Sigmoid colon (tissue), 7 donors: ENCODE data around the gene PSMB1. TPM values are rescaled to one million over a fixed set of nuclear protein-coding genes. Genes with fewer than 3 reads are reported as not detected.
"Not testable (repeated sequence)": the region's sequence is repeated elsewhere in the genome, so short reads cannot be mapped to it uniquely, and the experiment has no call there.

Experiments
- DNase-seq: peaks from one replicate; pipeline ENCODE4 v3.0.0-alpha.2; 2019
- H3K27ac ChIP-seq, 4 donors: fragments of 200-600 bp; sonication (generic); one replicate each; pipeline ENCODE4 v1.5.1; 2016 to 2019; ENCODE audit warnings: mild to moderate bottlenecking in 1 of 4
- H3K27me3 ChIP-seq, 3 donors: fragments of 200-600 bp; sonication (generic); one replicate each; pipeline ENCODE4 v1.5.1; 2019; ENCODE audit warnings: mild to moderate bottlenecking in 1 of 3
- H3K36me3 ChIP-seq, 4 donors: fragments of 200-600 bp; sonication (generic); one replicate each; pipeline ENCODE4 v1.5.1; 2016 to 2019
- H3K4me1 ChIP-seq, 4 donors: fragments of 200-600 bp; sonication (generic); one replicate each; pipeline ENCODE4 v1.5.1; 2017 to 2019
- H3K4me3 ChIP-seq, 4 donors: fragments of 200-600 bp; sonication (generic); one replicate each; pipeline ENCODE4 v1.5.1; 2017 to 2019; ENCODE audit warnings: mild to moderate bottlenecking in 2 of 4, moderate library complexity in 1 of 4
- H3K9me3 ChIP-seq, 4 donors: fragments of 200-600 bp in 3 of 4; sonication (generic) in 3 of 4; one replicate each; pipeline versions ENCODE4 v1.5.1 to v1.6.1; 2013 to 2019
- EP300 ChIP-seq, 4 donors: sonication (generic); formaldehyde crosslinking; IDR thresholded peaks; one replicate each; pipeline ENCODE4 v1.6.1; 2017; ENCODE audit warnings: antibody characterized with exemption in 4 of 4
- POLR2A ChIP-seq, 2 donors: fragments of 450-650 bp; IDR thresholded peaks; one replicate each; pipeline ENCODE4 v1.6.1; 2016; ENCODE audit warnings: antibody characterized with exemption in 2 of 2, mild to moderate bottlenecking in 2 of 2, moderate library complexity in 2 of 2
- POLR2AphosphoS5 ChIP-seq, 4 donors: sonication (generic); formaldehyde crosslinking; IDR thresholded peaks; one replicate each; pipeline ENCODE4 v1.6.1; 2017; ENCODE audit warnings: antibody characterized with exemption in 4 of 4
- WGBS, 2 donors: extraction: QIAGEN DNeasy Blood & Tissue Kit; methylation state at CpG; one replicate each; pipeline ENCODE4 v1.1.7; 2013; 5-methylcytosine and 5-hydroxymethylcytosine counted together
- intact Hi-C: fragments of 100-400 bp; cut with DNase I; formaldehyde crosslinking; loops from one replicate; pipeline ENCODE4 v1.15.1; 2023
- polyA plus RNA-seq, 3 donors: library from polyadenylated mRNA; stranded (reverse); fragments of 200-250 nt; gene quantifications; one replicate each; pipeline ENCODE4 v1.2.3, GENCODE V29; 2013
- total RNA-seq, 4 donors: library from RNA; depleted of rRNA; stranded (reverse); fragments of >200 nt; gene quantifications; one replicate each; pipeline ENCODE4 v1.1.0, GENCODE V29; 2016
- TF ChIP-seq, protein P1 (sequence below), 4 experiments: fragments of 450-650 bp in 3 of 4; fragments of 200-600 bp in 1 of 4; IDR thresholded peaks; one replicate each; pipeline ENCODE4 v1.5.1; 2016 to 2019; ENCODE audit warnings: antibody characterized with exemption in 4 of 4, mild to moderate bottlenecking in 3 of 4, moderate library complexity in 2 of 4
- donor health status: healthy with polysubstance abuse.
- donor health status: Bipolar disorder and iron deficiency.
- donor health status: healthy.

The PSMB1 gene
- total and polyA plus RNA-seq, 7 donors: 142 to 287 (median 265) TPM

DNA sequence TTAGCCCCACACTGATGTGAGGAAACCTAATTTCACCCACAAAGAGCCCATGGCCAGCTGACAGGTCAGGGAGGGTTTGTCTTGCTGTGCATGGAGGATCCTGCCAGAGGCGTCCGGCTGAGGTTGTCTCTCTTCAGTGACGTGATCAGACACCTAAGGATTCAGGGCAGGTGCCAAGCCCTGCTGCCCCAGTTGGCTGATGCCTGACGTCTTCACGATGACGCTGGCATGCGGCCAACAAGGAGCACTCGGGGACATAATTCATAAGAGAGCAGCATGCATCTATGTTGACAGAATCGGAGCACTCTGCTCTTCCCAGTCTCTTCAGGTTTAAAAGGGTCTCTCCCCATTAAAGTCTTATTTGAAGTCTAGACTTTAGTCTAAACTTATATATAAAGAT is 47.8 kb downstream of the PSMB1 start:
- Histone ChIP-seq H3K4me3 (no peak overlapping the region), H3K4me1 (no peaks in the 10 kb centered on the region), H3K36me3 (no peaks in the 10 kb centered on the region), H3K27ac (no peak overlapping the region), H3K9me3 (no peaks in the 10 kb centered on the region), H3K27me3 (peaks cover 0 to 3% (median 0%) of the 10 kb centered on the region in 3 donors)
- 11 to 41% methylated on average over 9 of the region's 9 CpGs for WGBS, 2 donors
- TF ChIP-seq POLR2AphosphoS5 (IDR thresholded peaks at IDR 0.05): no peak
- TF ChIP-seq EP300 (IDR thresholded peaks at IDR 0.05): no peak
- no peak for TF ChIP-seq POLR2A (IDR thresholded peaks at IDR 0.05)
- TF ChIP-seq, protein P1, sequence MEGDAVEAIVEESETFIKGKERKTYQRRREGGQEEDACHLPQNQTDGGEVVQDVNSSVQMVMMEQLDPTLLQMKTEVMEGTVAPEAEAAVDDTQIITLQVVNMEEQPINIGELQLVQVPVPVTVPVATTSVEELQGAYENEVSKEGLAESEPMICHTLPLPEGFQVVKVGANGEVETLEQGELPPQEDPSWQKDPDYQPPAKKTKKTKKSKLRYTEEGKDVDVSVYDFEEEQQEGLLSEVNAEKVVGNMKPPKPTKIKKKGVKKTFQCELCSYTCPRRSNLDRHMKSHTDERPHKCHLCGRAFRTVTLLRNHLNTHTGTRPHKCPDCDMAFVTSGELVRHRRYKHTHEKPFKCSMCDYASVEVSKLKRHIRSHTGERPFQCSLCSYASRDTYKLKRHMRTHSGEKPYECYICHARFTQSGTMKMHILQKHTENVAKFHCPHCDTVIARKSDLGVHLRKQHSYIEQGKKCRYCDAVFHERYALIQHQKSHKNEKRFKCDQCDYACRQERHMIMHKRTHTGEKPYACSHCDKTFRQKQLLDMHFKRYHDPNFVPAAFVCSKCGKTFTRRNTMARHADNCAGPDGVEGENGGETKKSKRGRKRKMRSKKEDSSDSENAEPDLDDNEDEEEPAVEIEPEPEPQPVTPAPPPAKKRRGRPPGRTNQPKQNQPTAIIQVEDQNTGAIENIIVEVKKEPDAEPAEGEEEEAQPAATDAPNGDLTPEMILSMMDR (IDR thresholded peaks at IDR 0.05): no peak
- DNase-seq: no peak
- intact Hi-C loops: no loop called here

DNA sequence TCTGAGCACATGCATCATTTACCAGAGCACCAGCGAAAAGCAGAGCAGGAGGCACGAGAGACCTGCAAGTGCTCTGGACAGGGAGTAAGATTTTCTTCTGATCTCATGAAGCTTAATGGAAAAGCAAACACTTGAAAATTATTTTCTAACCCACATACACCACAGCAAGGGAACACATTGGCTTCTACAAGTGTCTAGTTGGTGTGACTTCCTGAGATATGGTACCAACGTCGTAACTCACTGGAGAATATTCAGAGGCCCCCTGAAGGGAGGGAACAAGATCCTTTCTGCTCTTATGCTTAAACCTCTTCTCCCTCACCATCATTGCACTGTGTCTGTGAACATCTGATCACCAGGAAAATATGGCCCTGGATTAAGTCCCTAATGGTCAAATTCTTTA is 48.6 kb downstream of the PSMB1 start:
- Histone ChIP-seq H3K4me3 (no peak overlapping the region), H3K4me1 (no peaks in the 10 kb centered on the region), H3K27ac (no peak overlapping the region), H3K9me3 (no peaks in the 10 kb centered on the region), H3K36me3 (no peaks in the 10 kb centered on the region), H3K27me3 (peaks cover 0 to 3% (median 0%) of the 10 kb centered on the region in 3 donors)
- DNase-seq: no peak
- TF ChIP-seq POLR2A (IDR thresholded peaks at IDR 0.05) (no peak), EP300 (IDR thresholded peaks at IDR 0.05) (no peak)
- TF ChIP-seq, protein P1 (IDR thresholded peaks at IDR 0.05): no peak
- WGBS, 2 donors: 49 to 80% methylated on average over 4 of the region's 4 CpGs
- intact Hi-C loops: no loop called here

DNA sequence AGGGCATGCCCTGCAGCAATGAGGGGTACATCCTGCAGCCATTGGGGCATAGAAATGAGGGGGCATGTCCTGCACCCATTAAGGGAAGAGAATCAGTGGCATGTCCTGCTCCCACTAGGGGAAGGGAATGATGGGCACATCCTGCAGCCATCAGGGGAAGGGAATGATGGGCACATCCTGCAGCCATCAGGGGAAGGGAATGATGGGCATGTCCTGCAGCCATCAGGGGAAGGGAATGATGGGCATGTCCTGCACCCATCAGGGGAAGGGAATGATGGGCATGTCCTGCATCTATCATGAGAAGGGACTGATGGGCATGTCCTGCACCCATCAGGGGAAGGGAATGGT is 49.7 kb downstream of the PSMB1 start:
- peaks cover 0 to 3% (median 0%) of the 10 kb centered on the region in 3 donors for H3K27me3 ChIP-seq
- H3K4me3 ChIP-seq: no peak overlapping the region
- no peaks in the 10 kb centered on the region for H3K9me3 ChIP-seq
- no peaks in the 10 kb centered on the region for H3K36me3 ChIP-seq
- intact Hi-C loops: no loop called here
- no peaks in the 10 kb centered on the region for H3K4me1 ChIP-seq
- no peak for DNase-seq
- TF ChIP-seq POLR2AphosphoS5 (IDR thresholded peaks at IDR 0.05) (no peak), EP300 (IDR thresholded peaks at IDR 0.05) (no peak), POLR2A (IDR thresholded peaks at IDR 0.05) (no peak)
- TF ChIP-seq, protein P1 (IDR thresholded peaks at IDR 0.05): no peak
- no peak overlapping the region for H3K27ac ChIP-seq

- WGBS, 2 donors: 70 to 89% methylated on average over 2 of the region's 2 CpGs
- intact Hi-C loops, DNase-seq, H3K9me3 ChIP-seq, H3K27ac ChIP-seq, H3K4me1 ChIP-seq, H3K27me3 ChIP-seq, H3K36me3 ChIP-seq, H3K4me3 ChIP-seq: not testable (repeated sequence)
These were observed 50.2 kb downstream of the PSMB1 start for GRCh38 chr6:170502733-170503413.

DNA sequence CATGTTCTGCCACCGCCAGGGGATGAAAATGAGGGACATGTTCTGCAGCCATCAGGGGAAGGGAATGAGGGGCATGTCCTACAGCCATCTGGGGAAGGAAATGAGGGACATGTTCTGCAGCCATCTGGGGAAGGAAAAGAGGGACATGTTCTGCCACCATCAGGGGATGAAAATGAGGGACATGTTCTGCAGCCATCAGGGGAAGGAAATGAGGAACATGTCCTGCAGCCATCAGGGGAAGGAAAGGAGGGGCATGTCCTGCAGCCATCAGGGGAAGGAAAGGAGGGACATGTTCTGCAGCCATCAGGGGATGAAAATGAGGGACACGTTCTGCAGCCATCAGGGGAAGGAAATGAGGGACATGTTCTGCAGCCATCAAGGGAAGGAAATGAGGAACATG is 50.8 kb downstream of the PSMB1 start:
- H3K9me3 ChIP-seq, intact Hi-C loops, H3K27me3 ChIP-seq, H3K4me3 ChIP-seq, H3K27ac ChIP-seq, DNase-seq, H3K36me3 ChIP-seq, H3K4me1 ChIP-seq: not testable (repeated sequence)
- 47 to 88% methylated on average over 2 of the region's 2 CpGs for WGBS, 2 donors

DNA sequence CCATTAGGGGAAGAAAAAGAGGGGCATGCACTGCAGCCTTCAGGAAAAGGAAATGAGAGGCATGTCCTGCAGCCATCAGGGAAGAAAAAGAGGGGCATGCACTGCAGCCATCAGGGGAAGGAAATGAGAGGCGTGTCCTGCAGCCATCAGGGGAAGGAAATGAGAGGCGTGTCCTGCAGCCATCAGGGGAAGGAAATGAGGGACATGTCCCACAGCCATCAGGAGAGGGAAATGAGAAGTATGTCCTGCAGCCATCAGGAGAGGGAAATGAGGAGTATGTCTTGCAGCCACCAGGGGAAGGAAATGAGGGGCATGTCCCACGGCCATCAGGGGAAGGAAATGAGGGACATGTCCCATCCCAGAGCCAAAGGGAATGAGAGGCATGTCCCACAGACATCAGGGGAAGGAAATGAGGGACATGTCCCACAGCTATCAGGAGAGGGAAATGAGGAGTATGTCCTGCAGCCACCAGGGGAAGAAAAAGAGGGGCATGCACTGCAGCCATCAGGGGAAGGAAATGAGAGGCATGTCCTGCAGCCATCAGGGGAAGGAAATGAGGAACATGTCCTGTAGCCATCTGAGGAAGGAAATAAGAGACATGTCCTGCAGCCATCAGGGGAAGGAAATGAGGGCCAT is 52.0 kb downstream of the PSMB1 start:
- intact Hi-C loops: no loop called here
- Histone ChIP-seq H3K4me3 (no peak overlapping the region), H3K27me3 (peaks cover 0 to 3% (median 0%) of the 10 kb centered on the region in 3 donors), H3K27ac (no peak overlapping the region), H3K4me1 (no peaks in the 10 kb centered on the region), H3K36me3 (no peaks in the 10 kb centered on the region), H3K9me3 (no peaks in the 10 kb centered on the region)
- TF ChIP-seq POLR2A (IDR thresholded peaks at IDR 0.05) (no peak), POLR2AphosphoS5 (IDR thresholded peaks at IDR 0.05) (no peak), EP300 (IDR thresholded peaks at IDR 0.05) (no peak)
- TF ChIP-seq, protein P1 (IDR thresholded peaks at IDR 0.05): no peak
- 63 to 69% methylated on average over 3 of the region's 3 CpGs for WGBS, 2 donors
- DNase-seq: no peak
